ENCODE measurements around the gene MROH2A. TPM values are rescaled to one million over a fixed set of nuclear protein-coding genes. Genes with fewer than 3 reads are reported as not detected.

Gene MROH2A
- total and polyA plus RNA-seq, 4 donors: 0.08 to 0.28 (median 0.09) TPM; not detected in 1

GRCh38 chr2:233837694-233838229 is 59.6 kb downstream of the MROH2A start:
- no peaks in the 10 kb centered on the region for H3K36me3 ChIP-seq (ENCODE audit: control insufficient read depth in 4 of 4, insufficient read depth in 3 of 4, low read depth in 1 of 4, low read length in 3 of 4)
- peak; percentile 20 for DNase-seq (ENCODE audit: low spot score)
- no peaks in the 10 kb centered on the region for H3K27me3 ChIP-seq (ENCODE audit: control insufficient read depth in 4 of 4, insufficient read depth in 4 of 4, low read length in 3 of 4)
- H3K4me3 ChIP-seq (ENCODE audit: low read depth in 1 of 3, low read length in 3 of 3): no peak overlapping the region
- no peak overlapping the region for H3K9ac ChIP-seq (ENCODE audit: low read depth in 1 of 2, low read length in 2 of 2)
- H3K9me3 ChIP-seq (ENCODE audit: control insufficient read depth in 4 of 4, low read length in 3 of 4): no peaks in the 10 kb centered on the region
- no peaks in the 10 kb centered on the region for H3K4me1 ChIP-seq (ENCODE audit: control insufficient read depth in 4 of 4, insufficient read depth in 4 of 4, low read length in 3 of 4)
- 94% methylated on average over 9 of the region's 9 CpGs for WGBS
- no peak overlapping the region for H3K27ac ChIP-seq (ENCODE audit: low read depth in 1 of 2, low read length in 2 of 2)
- no peak for TF ChIP-seq RAD21 (IDR thresholded peaks at IDR 0.05)
- TF ChIP-seq, protein P1, sequence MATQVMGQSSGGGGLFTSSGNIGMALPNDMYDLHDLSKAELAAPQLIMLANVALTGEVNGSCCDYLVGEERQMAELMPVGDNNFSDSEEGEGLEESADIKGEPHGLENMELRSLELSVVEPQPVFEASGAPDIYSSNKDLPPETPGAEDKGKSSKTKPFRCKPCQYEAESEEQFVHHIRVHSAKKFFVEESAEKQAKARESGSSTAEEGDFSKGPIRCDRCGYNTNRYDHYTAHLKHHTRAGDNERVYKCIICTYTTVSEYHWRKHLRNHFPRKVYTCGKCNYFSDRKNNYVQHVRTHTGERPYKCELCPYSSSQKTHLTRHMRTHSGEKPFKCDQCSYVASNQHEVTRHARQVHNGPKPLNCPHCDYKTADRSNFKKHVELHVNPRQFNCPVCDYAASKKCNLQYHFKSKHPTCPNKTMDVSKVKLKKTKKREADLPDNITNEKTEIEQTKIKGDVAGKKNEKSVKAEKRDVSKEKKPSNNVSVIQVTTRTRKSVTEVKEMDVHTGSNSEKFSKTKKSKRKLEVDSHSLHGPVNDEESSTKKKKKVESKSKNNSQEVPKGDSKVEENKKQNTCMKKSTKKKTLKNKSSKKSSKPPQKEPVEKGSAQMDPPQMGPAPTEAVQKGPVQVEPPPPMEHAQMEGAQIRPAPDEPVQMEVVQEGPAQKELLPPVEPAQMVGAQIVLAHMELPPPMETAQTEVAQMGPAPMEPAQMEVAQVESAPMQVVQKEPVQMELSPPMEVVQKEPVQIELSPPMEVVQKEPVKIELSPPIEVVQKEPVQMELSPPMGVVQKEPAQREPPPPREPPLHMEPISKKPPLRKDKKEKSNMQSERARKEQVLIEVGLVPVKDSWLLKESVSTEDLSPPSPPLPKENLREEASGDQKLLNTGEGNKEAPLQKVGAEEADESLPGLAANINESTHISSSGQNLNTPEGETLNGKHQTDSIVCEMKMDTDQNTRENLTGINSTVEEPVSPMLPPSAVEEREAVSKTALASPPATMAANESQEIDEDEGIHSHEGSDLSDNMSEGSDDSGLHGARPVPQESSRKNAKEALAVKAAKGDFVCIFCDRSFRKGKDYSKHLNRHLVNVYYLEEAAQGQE (IDR thresholded peaks at IDR 0.05): no peak
- TF ChIP-seq ATF3 (IDR thresholded peaks at IDR 0.05): no peak
- no peak for TF ChIP-seq CTCF (IDR thresholded peaks at IDR 0.05; ENCODE audit: low read depth, low read length, missing input control)

DNA sequence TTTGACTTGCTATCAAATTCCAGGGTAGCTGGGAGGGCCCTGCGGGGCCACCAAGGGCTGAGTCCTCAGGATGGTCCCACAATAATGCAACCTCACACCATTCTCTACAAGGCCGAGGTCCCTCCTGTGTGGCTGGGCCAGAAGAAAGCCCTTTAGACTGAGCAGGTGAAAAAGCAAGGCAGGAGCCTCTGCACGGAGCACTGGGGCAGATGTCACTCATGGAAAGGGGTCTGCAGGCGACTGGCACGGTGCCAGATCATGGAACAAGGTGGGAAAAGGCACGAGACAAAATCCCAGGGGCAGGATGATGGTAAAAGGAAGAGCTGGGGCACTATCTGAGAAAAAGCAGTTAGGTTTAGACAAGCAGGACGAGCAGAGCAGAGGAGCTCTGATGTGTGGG is 60.1 kb downstream of the MROH2A start:
- Histone ChIP-seq H3K4me3 (ENCODE audit: low read depth in 1 of 3, low read length in 3 of 3) (no peak overlapping the region), H3K27ac (ENCODE audit: low read depth in 1 of 2, low read length in 2 of 2) (no peak overlapping the region), H3K4me1 (ENCODE audit: control insufficient read depth in 4 of 4, insufficient read depth in 4 of 4, low read length in 3 of 4) (no peaks in the 10 kb centered on the region), H3K27me3 (ENCODE audit: control insufficient read depth in 4 of 4, insufficient read depth in 4 of 4, low read length in 3 of 4) (no peaks in the 10 kb centered on the region), H3K9ac (ENCODE audit: low read depth in 1 of 2, low read length in 2 of 2) (no peak overlapping the region), H3K9me3 (ENCODE audit: control insufficient read depth in 4 of 4, low read length in 3 of 4) (no peaks in the 10 kb centered on the region), H3K36me3 (ENCODE audit: control insufficient read depth in 4 of 4, insufficient read depth in 3 of 4, low read depth in 1 of 4, low read length in 3 of 4) (no peaks in the 10 kb centered on the region)
- peak; percentile 28 for DNase-seq (ENCODE audit: low spot score)
- TF ChIP-seq FOXA2 (IDR thresholded peaks at IDR 0.05): no peak
- TF ChIP-seq, protein P2, sequence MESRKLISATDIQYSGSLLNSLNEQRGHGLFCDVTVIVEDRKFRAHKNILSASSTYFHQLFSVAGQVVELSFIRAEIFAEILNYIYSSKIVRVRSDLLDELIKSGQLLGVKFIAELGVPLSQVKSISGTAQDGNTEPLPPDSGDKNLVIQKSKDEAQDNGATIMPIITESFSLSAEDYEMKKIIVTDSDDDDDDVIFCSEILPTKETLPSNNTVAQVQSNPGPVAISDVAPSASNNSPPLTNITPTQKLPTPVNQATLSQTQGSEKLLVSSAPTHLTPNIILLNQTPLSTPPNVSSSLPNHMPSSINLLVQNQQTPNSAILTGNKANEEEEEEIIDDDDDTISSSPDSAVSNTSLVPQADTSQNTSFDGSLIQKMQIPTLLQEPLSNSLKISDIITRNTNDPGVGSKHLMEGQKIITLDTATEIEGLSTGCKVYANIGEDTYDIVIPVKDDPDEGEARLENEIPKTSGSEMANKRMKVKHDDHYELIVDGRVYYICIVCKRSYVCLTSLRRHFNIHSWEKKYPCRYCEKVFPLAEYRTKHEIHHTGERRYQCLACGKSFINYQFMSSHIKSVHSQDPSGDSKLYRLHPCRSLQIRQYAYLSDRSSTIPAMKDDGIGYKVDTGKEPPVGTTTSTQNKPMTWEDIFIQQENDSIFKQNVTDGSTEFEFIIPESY (IDR thresholded peaks at IDR 0.05): no peak
- TF ChIP-seq YY1 (IDR thresholded peaks at IDR 0.05): no peak
- TF ChIP-seq FOXA1 (IDR thresholded peaks at IDR 0.05): no peak
- TF ChIP-seq, protein P1 (IDR thresholded peaks at IDR 0.05): no peak
- TF ChIP-seq SP1 (IDR thresholded peaks at IDR 0.05): no peak
- no peak for TF ChIP-seq MAX (IDR thresholded peaks at IDR 0.05)
- TF ChIP-seq NR2F2 (IDR thresholded peaks at IDR 0.05): no peak
- no peak for TF ChIP-seq TAF1 (conservative IDR thresholded peaks at IDR 0.05)
- TF ChIP-seq RAD21 (IDR thresholded peaks at IDR 0.05): no peak
- no peak for TF ChIP-seq HNF4A (conservative IDR thresholded peaks at IDR 0.05)
- WGBS: 81% methylated on average over 7 of the region's 7 CpGs
